Peyer's patch (tissue), 4 donors: ENCODE data around the gene FBXO9. TPM values are rescaled to one million over a fixed set of nuclear protein-coding genes. Genes with fewer than 3 reads are reported as not detected.

Experiments
- DNase-seq, 3 donors: peaks; one replicate each; pipeline ENCODE4 v3.0.0-alpha.2; 2017 to 2019
- H3K27ac ChIP-seq, 4 donors: fragments of 200-600 bp; sonication (generic); one replicate each; pipeline ENCODE4 v1.5.1; 2016 to 2019
- H3K27me3 ChIP-seq, 2 donors: fragments of 200-600 bp; sonication (generic); one replicate each; pipeline ENCODE4 v1.5.1; 2019
- H3K36me3 ChIP-seq, 3 donors: fragments of 200-600 bp; sonication (generic); one replicate each; pipeline ENCODE4 v1.5.1; 2016 to 2019
- H3K4me1 ChIP-seq, 4 donors: fragments of 200-600 bp; sonication (generic); one replicate each; pipeline ENCODE4 v1.5.1; 2016 to 2019
- H3K4me3 ChIP-seq, 4 donors: fragments of 200-600 bp; sonication (generic); 1 replicate in 3 of 4; 2 replicates in 1 of 4; pipeline ENCODE4 v1.5.1; 2016 to 2019; ENCODE audit warnings: mild to moderate bottlenecking in 1 of 4
- H3K9me3 ChIP-seq, 4 donors: fragments of 200-600 bp; sonication (generic); one replicate each; pipeline ENCODE4 v1.5.1; 2016 to 2019; ENCODE audit warnings: mild to moderate bottlenecking in 1 of 4
- CTCF ChIP-seq, 6 experiments: fragments of 450-650 bp in 4 of 6; fragments of 200-600 bp in 2 of 6; sonication (generic) in 1 of 6; IDR thresholded peaks; one replicate each; pipeline ENCODE4 v1.5.1; 2017 to 2019; ENCODE audit warnings: antibody characterized with exemption in 6 of 6, mild to moderate bottlenecking in 3 of 6, moderate library complexity in 1 of 6
- POLR2A ChIP-seq, 2 donors: fragments of 450-650 bp; IDR thresholded peaks; one replicate each; pipeline ENCODE4 v1.5.1; 2017; ENCODE audit warnings: antibody characterized with exemption in 2 of 2, mild to moderate bottlenecking in 2 of 2, moderate library complexity in 2 of 2
- total RNA-seq, 4 donors: library from RNA; depleted of rRNA; stranded (reverse); fragments of >200 nt; gene quantifications; one replicate each; pipeline ENCODE4 v1.1.0, GENCODE V29; 2016

Gene FBXO9
- total RNA-seq, 4 donors from 2014 or later, result 62.5 to 109 (median 76.6) TPM

GRCh38 chr6:53041356-53041755 is 23.8 kb upstream of the FBXO9 start:
- Histone ChIP-seq H3K27me3 (no peaks in the 10 kb centered on the region), H3K27ac (no peak overlapping the region), H3K4me3 (no peak overlapping the region), H3K4me1 (peaks cover 0 to 4% (median 0%) of the 10 kb centered on the region in 4 donors), H3K9me3 (no peaks in the 10 kb centered on the region), H3K36me3 (peaks cover 0 to 46% (median 0%) of the 10 kb centered on the region in 3 donors)
- TF ChIP-seq CTCF (IDR thresholded peaks at IDR 0.05) (no peak), POLR2A (IDR thresholded peaks at IDR 0.05) (no peak)
- no peak for DNase-seq

DNA sequence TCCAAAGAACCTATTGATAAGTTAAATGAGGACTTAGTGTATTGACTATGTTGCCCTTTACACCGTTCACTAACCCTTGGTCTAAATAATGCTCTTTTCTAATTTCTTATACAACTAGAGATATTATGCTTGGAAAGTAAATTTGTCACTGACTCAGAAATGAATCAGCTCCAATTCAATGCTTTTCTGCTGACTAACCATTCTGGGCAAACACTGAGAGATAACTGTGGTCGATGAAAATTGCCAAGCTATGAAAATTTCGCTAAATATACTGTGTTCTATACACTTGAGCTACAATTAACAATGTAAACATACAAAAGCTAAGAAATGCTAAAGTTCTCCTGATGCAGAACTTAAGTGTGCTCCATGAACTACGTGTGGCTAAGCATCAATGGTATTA is 23.1 kb upstream of the FBXO9 start:
- no peak for TF ChIP-seq CTCF (IDR thresholded peaks at IDR 0.05)
- no peak for TF ChIP-seq POLR2A (IDR thresholded peaks at IDR 0.05)
- H3K27ac ChIP-seq, result no peak overlapping the region
- no peaks in the 10 kb centered on the region for H3K9me3 ChIP-seq
- no peak for DNase-seq
- no peak overlapping the region for H3K4me3 ChIP-seq
- H3K36me3 ChIP-seq, result peaks cover 0 to 42% (median 0%) of the 10 kb centered on the region in 3 donors
- peaks cover 0 to 4% (median 0%) of the 10 kb centered on the region in 4 donors for H3K4me1 ChIP-seq
- H3K27me3 ChIP-seq, result no peaks in the 10 kb centered on the region

GRCh38 chr6:53043581-53043980 is 21.6 kb upstream of the FBXO9 start:
- no peak for DNase-seq
- Histone ChIP-seq H3K4me1 (peaks cover 0 to 4% (median 0%) of the 10 kb centered on the region in 4 donors), H3K36me3 (peaks cover 0 to 27% (median 0%) of the 10 kb centered on the region in 3 donors), H3K27me3 (no peaks in the 10 kb centered on the region), H3K9me3 (no peaks in the 10 kb centered on the region), H3K27ac (no peak overlapping the region), H3K4me3 (no peak overlapping the region)
- TF ChIP-seq CTCF (IDR thresholded peaks at IDR 0.05) (no peak), POLR2A (IDR thresholded peaks at IDR 0.05) (no peak)

GRCh38 chr6:53044071-53044470 is 21.1 kb upstream of the FBXO9 start:
- peaks cover 0 to 22% (median 0%) of the 10 kb centered on the region in 3 donors for H3K36me3 ChIP-seq
- H3K9me3 ChIP-seq, result no peaks in the 10 kb centered on the region
- DNase-seq, result no peak
- peaks cover 0 to 4% (median 0%) of the 10 kb centered on the region in 4 donors for H3K4me1 ChIP-seq
- TF ChIP-seq POLR2A (IDR thresholded peaks at IDR 0.05) (no peak), CTCF (IDR thresholded peaks at IDR 0.05) (no peak)
- H3K4me3 ChIP-seq, result no peak overlapping the region
- no peaks in the 10 kb centered on the region for H3K27me3 ChIP-seq
- H3K27ac ChIP-seq, result no peak overlapping the region

DNA sequence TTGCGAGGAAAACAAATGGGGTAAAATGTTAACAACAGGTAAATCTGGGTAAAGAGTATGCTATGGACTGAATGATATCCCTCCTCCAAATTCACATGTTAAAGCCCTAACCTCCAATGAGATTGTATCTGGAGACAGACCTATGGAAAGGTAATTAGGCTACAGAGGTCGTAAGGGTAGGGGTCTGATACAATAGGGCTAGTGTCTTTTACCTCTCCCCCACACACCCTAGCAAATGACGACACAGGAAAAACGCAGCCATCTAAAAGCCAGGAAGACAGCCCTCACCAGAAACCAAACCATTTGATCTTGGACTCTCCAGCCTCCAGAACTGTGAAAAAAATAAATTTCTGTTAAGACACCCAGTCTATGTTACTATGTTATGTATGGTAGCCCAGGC is 20.6 kb upstream of the FBXO9 start:
- Histone ChIP-seq H3K4me1 (peaks cover 0 to 4% (median 0%) of the 10 kb centered on the region in 4 donors), H3K4me3 (no peak overlapping the region), H3K27ac (no peak overlapping the region), H3K36me3 (peaks cover 0 to 17% (median 0%) of the 10 kb centered on the region in 3 donors), H3K27me3 (no peaks in the 10 kb centered on the region), H3K9me3 (no peaks in the 10 kb centered on the region)
- no peak for TF ChIP-seq CTCF (IDR thresholded peaks at IDR 0.05)
- TF ChIP-seq POLR2A (IDR thresholded peaks at IDR 0.05), result no peak
- DNase-seq, result no peak
